Cardiac fibroblast (primary cell): ENCODE results near the gene KRT6B.
"Not testable (repeated sequence)": the region's sequence is repeated elsewhere in the genome, so short reads cannot be mapped to it uniquely, and the experiment has no call there.

Source experiments
- DNase-seq, 2 donors: peaks; one replicate each; pipeline versions ENCODE4 v3.0.0 to v3.0.0-alpha.2; 2010; ENCODE audit warnings: low read depth in 2 of 2
- H3K4me3 ChIP-seq, 2 donors: replicated peaks in 1 of 2; 1 replicate in 1 of 2; 2 replicates in 1 of 2; pipeline ENCODE4 v1.5.1; 2011; ENCODE audit warnings: low read depth in 2 of 2, low read length in 2 of 2, mild to moderate bottlenecking in 2 of 2, moderate library complexity in 1 of 2
- TF ChIP-seq, protein P1 (sequence below): IDR thresholded peaks from one replicate; pipeline ENCODE4 v1.5.1; 2011; ENCODE audit warnings: low read depth, mild to moderate bottlenecking, low read length, inconsistent platforms

The KRT6B gene

DNA sequence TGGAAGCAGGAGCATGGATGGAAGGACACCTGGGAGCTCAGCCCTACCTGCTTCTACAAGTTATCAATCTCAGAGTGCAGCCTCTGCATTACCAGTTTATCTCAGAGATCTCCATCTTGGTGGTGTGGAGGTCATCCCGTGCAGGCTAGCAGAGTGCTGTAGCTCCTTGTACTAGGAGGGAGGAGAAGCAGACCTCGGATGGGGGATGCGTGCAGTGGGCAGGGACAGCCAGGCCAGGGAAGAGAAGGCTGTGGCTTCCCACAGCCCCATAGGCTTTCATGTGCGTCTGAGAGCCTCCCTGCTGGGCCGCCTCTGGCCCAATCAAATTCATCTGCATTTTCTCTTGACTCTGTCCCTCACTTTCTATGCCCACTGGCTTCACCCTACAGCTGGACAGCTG is 37.0 kb downstream of the KRT6B start:
- H3K4me3 ChIP-seq, result no peak overlapping the region
- DNase-seq, result no peak
- TF ChIP-seq, protein P1, sequence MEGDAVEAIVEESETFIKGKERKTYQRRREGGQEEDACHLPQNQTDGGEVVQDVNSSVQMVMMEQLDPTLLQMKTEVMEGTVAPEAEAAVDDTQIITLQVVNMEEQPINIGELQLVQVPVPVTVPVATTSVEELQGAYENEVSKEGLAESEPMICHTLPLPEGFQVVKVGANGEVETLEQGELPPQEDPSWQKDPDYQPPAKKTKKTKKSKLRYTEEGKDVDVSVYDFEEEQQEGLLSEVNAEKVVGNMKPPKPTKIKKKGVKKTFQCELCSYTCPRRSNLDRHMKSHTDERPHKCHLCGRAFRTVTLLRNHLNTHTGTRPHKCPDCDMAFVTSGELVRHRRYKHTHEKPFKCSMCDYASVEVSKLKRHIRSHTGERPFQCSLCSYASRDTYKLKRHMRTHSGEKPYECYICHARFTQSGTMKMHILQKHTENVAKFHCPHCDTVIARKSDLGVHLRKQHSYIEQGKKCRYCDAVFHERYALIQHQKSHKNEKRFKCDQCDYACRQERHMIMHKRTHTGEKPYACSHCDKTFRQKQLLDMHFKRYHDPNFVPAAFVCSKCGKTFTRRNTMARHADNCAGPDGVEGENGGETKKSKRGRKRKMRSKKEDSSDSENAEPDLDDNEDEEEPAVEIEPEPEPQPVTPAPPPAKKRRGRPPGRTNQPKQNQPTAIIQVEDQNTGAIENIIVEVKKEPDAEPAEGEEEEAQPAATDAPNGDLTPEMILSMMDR, result no peak

DNA sequence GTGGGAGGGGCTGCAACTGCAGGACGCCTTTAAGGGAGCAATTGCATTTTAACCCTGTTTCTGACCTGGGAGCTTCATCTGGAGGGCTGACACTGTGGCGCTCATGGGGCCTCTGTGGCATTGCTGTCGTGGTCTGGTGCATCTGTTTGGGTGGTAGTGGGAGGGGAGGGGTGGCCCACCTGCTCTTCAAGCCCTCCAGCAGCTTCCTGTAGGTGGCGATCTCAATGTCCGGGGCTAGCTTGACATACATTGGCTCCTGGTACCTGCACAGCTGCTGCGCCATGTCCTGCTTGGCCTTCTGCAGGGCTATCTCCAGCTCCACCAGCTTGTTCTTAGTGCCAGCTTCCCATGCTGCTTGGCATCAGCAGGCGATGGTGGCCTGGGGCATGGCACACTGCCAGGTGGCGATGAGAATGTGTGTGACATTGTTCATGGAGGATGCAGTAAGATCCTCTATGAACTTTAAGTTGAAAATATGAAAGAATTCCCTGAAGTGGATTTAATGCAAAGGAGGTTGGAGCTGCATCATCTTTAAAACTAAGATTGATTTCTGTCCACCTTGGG is 38.1 kb downstream of the KRT6B start:
- TF ChIP-seq, protein P1, result no peak
- DNase-seq, result no peak

DNA sequence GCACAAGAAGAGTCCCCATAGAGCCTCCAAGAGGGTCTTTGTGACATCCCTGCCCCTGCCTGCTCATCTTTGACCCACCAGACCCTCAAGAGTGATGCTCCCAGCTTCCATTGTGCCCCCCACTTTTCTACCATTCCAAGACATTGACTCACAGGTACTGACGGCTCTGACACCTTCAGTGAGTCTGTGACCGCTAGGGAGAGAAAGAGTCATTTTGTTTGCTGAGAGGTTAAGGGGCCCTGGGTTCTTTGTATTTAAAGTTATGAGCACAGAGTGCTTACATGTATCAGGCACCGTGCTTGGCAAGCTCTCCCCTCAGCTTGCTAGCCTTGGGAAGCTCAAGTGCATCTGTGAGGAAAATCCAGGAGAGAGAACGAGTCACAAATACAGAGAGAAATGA is 38.7 kb downstream of the KRT6B start:
- DNase-seq, result no peak
- TF ChIP-seq, protein P1, result no peak
- H3K4me3 ChIP-seq, result no peak overlapping the region

More for the DNA sequence above, 38.1 kb downstream of the KRT6B start:
- no peak overlapping the region for H3K4me3 ChIP-seq

DNA sequence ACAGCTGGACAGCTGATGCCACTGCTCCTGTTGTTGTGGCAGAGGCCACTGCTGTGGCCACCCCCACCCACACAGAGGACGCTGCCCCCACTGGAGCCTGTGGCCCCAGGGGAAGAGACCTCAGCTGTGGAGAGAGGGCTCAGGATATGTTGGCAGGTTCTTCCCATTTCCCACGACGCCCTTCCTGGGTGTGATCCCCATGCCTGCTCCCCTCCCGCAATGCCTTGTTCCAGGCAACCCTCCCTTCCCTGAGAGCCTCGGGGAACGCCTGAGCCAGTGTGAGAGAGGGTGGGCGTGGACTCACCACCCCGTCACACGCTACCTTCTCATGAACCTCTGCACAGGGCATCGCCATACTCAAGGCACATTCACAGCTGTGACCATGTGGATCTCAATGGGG is 40.1 kb downstream of the KRT6B start:
- TF ChIP-seq, protein P1, result no peak
- DNase-seq, result no peak
- no peak overlapping the region for H3K4me3 ChIP-seq

DNA sequence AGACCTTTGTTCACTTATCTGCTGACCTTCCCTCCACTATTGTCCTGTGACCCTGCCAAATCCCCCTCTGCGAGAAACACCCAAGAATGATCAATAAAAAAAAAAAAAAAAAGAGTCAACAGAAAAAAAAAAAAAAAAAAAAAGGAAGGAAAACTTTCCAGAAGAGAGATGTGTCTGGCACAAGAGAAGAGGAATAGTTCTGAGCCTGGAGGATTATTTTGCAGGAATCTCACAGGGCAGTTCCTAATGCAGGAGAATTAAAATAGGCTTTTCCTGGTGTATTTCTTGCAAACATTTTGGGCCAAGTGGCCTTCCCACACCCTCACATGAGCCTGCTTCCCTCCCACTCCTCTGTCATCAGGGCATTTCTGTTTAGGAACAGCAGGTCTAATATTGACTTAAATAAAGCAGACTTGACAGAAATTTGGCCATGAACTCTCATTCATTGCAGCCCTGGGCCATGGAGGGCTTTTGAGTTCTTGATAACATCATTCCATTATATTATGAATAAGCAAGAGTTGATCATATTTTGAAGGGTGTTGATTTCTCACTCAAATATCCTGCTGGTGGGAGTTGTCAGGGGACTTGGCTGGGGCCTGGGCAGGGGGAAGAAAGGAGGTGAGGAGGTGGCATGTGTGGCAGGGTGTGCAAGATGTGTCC is 41.2 kb downstream of the KRT6B start:
- not testable (repeated sequence) for H3K4me3 ChIP-seq, DNase-seq

DNA sequence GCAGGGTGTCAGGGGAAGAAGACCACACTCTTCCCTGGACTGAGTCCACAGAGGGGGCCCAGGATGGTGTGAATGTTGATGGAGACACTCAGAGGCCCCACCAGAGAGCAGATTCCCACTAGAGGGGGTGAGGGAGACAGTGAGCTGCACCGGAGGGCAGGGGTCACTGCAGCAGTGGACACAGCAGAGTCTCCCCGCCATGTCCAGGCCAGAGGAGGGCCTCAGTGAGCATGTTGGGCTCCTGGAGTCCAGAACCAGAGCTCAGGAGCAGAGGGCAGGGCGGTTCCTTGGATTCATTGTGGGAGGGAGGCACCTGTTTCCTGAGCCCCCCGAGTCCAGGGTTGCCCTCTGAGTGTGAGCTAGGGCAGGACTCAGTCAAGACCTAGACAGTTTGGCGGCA is 44.0 kb downstream of the KRT6B start:
- TF ChIP-seq, protein P1, result peak; percentile 11
- DNase-seq, result no peak
- no peak overlapping the region for H3K4me3 ChIP-seq

DNA sequence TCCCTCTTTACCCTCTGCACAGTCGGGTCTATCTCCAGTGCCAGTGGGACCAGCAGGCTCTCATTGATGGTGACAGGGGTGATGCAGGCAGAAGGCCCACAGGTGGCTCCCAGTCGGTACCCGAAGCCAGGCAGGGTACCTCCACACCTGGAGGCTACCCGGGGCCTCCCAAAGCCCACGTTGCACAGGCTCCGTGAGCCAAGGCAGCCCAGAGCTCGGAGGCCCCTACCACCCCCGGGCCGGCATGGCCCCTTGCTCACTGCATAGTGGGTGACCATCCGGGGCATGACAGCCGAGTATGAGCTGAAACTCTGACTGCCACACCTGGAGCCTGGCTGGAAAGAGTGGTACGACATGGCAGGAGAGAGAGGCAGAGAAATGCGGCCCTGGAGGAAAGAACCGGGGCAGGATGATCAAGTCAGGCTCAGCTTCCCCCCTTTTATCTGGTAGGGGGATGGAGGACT is 46.0 kb downstream of the KRT6B start, which contains the start of gene KRT82:
KRT82 (minus strand) TSS at position 414 of the 464 bp plus-strand sequence; CDS start at position 356, 58 bp downstream.
- no peak for DNase-seq
- no peak within 1 kb of the TSS for H3K4me3 ChIP-seq
- TF ChIP-seq, protein P1, result no peak
